ENCODE measurements around the gene IL33.

Gene IL33

DNA sequence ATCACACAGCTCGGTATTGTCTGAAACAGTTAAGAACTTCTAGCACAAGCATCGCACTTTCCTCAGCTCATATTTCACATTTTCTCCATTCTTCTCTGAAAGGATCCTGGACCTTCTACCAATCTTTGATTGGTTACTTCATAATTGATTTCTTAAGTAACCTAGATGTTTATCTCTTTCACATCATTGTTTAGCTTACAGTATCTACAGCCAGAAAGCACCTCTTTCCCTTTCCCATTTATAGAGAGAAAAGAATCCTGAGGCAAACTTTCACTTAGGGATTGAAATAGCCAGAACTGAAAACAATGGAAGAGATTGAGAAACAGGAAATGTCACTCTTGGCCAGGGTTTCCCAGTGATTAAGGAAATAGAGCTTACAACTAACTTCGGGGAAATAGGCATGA, 2.5 kb downstream of the IL33 start:
- no peak for DNase-seq

DNA sequence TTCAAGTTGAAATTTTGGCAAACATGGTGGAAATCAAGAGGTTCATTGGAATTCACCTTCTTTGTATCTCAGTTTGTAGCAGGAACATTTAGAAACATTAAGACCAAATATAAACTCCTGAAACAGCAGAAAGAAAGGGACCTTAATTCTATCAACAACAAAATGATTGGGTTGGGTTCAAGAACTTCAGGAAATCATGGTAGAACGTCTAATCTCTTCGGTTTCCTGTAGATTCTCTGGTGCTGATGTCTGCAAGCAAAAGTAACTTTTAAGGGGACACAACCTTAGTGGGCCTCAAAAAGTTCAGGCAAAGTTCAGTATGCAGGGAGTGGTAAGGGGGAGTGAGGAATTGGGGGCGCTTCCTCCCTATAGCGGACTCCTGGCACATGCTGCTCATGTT, 3.4 kb downstream of the IL33 start:
- no peak for DNase-seq

DNA sequence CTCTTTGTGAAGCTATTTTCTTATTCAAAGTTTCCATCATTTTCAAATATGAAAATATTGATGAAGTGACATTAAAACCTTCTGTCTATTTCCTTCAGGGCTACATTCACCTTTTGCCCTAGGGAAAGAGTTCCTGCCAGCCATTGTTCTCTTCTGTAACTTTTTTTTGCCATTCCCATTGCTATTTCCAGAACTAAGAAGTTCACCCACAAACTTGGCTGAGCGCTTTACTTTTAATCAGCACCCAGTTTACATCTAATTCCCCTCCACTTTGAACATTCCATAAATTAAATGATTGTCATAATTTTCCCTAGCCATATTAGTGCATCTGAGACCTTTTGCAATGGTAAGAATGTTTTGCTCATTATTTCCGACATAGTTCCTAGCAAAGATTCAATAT, 4.4 kb downstream of the IL33 start:
- no peak for DNase-seq

DNA sequence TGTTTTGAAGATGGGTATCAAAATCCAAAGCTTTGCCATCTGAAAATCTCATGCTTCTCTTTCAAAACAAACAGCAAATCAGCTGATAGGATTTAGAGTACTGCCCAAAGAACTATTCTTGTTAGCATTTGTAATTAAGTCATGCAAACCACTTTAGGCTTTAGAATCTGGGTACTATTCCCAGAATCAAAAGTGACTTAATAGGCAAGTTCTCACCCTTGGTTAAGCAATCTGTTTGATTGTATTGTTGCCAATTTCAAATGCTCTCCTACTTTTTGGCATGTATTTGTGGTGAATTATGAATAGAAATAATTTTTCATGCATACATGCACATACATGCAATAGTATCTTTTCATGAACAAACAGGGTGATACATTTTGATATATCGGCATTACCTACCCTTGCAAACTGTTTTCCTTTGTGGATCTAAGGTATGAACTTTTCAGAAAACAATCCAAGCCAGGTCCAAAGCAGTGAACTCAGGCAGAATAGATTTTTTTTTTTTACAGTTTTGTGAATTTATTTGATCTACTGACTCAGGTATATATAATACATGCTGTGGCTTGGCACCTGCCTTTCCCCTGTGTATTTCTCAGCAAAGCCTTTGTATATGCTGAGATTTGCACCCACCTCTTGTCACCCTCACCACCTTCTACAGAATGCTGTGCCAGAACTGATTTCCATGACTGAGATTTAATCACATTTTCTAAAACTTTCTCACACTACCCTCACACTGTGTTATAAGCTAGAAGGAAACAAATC, 9.0 kb downstream of the IL33 start:
- DNase-seq, result peak; percentile 27

DNA sequence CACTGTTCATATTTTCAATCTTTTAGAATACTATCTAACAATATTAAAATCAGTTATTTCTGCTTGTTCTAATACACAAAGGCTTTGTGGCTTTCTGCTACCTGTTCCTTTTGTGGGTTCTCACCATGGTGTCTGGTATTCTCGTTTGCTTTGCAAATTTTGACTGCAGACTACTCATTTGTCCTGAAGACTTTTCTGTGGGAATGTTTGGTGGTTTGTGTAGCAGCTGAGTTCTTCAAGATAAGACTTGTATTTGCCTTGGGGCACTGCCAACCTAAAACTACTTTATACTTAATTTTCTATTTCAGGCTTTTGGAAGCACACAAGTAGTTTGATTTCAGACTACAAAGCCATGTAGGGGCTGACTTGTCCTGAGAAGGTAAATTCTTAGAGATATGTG, 11.1 kb downstream of the IL33 start:
- DNase-seq, result no peak

DNA sequence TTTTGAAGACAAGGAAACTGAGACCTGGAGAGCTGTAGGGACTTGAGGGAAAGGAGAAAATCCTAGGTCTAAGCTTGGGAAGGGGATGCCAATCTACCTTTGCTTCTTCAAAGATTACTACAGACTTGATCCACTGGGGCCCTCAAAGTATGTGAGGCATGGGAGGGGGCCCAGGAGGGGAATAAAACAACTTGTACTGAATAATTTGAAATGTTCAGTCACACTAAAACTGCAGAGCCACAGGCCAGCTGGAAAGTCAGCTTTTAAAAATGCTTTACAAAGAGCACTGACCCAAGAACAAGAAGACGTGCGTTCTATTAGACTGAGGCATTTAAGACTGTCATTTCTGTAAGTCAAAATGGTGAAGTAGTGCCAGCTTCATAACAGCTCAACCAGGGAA, 13.6 kb downstream of the IL33 start:
- no peak for DNase-seq

DNA sequence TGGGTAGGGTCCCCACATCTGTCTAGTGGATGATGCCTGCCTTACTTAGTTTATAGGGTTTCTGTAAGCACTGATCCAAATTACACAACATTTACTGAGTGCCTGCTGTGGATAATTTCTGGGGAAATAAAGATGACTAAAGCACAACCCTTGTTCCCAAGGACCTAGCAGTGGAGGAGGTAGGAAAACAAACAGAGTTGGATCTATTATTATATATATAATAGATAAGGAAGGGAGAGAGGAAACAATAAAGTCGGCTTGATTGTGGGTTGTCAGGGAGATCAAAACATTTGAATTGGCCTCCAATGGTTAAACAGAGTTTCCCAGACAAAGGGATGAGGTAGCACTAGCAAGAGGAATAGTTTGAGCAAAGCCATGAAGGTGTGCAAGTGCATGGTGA, 14.0 kb downstream of the IL33 start:
- DNase-seq, result no peak

DNA sequence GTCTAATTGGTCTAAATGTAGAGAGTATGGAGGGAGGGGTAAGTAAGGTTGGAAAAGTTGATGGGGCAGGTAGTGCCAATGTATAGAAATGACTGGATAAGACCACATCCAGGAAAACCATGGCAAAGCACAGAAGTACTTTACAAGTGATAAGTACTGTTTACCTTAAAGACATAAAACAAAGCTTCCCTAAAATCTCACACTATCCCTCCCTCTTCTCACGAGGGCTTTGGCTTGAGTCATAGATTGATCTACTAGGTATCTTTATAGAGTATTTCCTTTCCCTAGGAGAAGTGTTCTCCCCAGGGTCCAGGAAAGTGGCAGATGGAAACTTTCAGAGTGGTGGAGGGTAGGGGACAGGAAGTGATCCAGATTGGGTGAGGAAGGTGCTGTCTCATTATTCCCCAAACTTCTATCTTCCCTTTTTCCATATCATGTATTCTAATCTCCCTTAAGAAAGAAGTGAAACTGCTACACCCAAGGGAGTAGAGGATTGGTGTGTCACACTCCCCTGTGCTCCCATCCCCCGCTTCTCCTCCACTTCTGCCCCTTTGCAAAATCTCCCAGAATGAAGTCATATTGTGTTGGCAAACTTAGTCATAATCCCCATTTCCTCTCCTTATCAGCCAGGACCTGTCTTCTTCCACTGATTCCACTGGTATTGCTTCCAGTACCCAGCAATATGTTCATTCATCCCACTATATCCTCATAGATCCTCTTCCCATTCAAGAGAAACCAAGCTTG, 14.6 kb downstream of the IL33 start:
- no peak for DNase-seq

DNA sequence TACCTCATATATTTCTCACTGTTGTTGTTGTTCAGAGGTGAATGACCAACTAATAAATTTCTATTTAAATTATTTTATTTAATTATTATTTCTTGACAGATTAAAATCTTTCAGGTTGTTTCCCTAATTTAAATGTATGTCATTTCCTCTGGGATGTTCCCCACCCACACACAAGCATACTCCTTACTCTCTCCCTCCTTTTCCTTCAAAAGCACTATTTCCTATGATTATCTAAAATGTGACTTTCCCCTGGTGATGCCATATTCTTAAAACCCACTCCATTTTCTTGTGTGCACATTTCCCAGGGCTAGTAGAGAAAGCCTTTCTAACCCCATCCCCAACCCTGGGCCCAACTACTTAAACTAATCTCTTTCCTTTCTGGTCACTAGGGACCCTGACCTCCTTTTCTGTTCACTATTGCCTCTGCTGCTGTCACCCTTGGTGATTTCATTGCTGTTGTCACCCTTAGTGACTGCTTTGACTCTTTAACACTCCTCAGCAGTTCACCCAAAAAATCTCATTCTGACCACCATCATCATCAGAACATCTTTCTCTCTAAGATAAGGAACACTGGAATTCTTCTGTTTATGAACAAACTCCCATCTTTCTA, 16.8 kb downstream of the IL33 start:
- DNase-seq, result no peak

DNA sequence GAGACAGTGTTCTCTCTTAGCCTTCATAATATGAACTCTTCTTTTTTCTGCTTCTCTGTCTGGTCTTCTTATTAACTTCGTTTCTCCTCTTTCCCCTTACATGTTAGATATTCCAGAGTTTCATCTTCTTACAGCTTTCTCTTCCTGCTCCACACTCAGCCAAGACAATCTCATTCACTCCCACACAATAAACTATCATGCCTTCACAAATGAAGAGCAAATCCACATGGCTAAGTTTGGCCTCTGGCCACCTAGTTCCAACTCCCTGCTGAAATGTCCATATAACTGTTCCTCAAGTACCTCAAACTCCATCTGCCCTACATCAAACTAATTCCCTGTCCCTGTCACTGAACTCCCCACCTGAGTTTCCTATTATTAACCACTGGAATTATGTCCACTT, 18.4 kb downstream of the IL33 start:
- DNase-seq, result no peak

DNA sequence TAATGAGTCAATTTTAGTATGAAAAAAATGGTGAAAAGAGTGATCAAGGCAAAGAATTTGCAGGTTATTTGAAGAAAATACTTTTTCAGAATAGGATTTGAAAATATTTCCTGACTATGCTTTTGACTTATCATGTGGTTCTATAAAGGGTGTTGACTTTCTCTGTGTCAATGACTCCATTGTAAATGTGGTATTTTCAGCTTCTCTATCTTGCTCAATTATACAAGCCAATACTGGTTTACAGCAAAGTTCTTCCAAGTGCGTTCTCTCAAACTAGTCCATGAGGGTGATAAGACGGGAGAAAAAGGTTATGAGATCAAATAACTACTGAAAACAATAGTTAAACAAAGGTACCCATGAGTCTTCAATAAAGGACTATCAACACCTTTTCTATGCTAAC, 21.7 kb downstream of the IL33 start:
- no peak for DNase-seq

DNA sequence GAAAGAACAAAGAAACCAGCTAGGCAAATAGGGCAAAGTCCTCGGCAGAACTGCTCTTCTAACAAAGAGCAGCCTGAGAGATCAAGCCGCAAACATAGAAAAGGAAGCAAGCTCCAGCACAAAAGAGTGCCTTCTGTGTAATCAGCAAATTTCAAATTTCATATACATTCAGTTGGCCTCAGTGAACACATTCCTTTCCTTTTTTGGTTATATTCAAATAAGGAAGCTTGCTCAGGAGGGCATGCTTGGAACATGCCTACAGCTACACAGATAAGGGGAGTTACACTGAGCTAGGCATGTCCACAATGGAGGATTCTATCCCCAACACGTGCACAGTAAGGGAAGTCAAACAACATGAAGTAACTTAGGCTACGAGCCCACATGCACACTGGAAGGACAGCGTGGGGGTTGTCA, 23.4 kb downstream of the IL33 start:
- no peak for DNase-seq

DNA sequence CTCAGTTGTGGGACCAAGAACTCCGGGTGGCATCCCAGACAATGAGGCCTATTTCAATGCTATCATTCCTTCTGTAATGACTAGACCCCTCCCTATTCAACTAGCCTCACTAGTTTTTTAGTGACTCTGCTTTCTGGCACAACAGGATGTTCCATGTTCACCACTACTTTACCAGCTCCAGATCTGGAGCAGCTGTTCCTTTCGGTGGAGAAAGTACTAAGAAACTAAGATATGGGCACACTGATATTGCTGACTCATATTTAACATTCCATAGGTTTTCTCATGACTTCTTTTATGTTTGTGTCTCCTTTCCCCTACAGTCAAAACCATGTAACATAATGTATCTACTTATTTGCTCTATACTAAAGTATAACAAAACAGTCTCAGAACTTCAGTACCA, 24.1 kb downstream of the IL33 start:
- DNase-seq, result no peak

DNA sequence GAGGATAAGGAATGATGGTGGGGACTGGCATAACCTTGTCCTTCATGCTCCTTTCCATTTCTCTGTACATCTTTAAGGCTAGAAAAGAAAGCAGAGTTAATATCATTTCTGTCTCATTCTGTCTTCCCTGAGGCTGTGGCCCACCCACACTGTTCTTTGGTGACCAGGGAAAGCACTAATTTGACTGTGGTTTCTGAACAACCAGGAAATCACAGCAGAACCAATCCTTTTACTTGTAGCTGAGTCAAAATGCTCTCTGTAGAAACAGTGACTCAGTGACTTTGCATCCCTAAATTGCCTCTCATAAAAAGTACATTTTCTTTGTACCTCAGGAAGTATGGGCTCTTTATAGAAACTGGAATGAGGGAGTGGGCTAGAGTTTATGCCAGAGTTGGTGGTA, 28.1 kb downstream of the IL33 start:
- DNase-seq, result no peak

DNA sequence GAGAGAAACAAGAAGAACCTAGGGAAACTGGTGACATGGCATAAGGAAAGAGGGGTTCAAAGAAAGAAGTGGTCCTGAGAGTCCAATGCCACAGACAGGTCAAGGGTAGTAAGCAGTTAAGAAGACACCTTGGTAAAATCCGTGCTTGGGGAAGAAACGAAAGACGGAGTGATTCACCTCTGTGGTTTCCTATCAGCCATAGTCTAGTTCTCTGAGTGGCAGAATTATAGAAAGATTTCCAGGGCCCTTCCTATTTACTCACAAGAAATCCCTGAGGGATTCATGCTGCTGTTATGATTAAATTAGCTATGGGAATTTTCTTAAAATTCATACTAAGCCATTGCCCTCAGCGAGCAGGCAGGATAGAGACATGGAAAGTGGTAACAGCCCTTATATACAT, 31.7 kb downstream of the IL33 start:
- DNase-seq, result no peak

DNA sequence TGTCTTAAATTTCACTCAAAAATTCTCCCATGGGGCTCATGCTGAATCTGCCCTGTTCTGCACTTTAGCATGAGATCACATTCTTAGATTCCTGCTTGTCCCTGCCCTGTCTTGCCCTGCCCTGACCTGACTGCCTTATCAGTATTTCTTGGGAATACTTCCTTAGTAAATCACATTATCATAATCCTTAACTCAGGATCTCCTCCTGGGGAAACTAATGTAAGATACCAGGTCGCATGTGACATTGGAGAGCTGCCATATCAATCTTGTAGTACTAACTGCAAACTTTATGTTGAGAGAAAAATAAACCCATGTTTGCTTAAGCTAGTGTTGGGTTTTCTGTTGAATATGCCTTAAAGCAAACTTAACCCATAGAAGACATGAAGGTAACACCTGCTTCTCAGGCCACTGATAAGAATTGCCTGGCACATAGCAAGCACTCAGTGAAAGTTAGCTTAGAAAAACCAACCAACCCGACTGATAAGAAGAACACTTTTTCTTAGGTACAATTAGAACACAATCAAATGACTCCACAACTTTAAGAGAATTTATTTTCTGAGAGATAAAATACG, 53.3 kb downstream of the IL33 start:
- DNase-seq, result no peak

DNA sequence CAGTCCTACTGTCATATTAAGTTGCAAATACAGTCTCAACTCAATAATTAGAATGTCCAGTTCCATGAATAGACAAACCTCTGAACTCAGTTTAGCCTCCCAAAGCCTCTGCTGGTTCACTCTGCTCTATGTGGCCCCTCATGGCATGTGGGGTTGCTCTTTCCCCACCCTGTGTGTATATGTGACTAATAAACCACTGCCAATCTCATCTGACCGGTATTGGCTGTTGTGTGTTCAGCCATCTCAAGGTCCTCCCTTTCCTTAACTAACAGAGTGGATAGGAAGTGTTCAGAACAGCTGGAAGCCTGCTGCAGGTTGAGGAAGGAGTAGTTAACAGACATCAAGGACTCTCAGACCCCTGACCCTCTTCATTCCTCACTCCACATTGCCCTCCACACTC, 55.3 kb downstream of the IL33 start:
- no peak for DNase-seq

DNA sequence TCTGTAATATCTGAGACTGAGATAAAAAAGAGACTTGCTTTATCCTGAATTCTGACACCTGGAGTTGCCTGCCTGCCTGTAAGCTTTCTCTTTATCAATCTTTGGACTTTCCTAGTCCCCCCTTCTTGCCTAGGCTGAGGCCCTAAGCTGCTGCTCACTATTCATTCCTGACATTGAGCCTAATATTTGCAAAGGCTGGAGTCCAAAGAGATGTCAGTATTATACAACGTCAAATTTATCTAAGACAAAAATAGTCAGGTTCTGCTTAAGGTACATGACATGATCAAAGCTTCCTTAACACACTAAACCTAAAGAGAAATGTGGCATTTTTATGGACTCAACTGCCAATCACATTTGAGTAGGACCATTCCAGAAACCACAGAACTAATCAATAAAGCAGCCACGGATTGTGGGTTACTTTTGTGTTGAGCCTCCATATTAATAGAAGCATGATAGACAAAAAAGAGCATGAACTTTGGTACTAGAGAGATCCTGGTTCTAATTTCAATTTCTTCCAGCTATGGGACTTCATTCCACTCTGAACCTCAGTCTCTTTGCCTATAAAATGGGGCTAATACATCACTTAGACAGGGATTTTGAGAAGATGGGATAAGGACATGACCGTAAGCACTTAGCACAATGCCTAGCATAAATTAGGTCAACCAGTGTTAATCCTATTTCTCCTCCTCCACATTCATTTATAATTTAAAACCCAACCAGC, 56.1 kb downstream of the IL33 start:
- no peak for DNase-seq

DNA sequence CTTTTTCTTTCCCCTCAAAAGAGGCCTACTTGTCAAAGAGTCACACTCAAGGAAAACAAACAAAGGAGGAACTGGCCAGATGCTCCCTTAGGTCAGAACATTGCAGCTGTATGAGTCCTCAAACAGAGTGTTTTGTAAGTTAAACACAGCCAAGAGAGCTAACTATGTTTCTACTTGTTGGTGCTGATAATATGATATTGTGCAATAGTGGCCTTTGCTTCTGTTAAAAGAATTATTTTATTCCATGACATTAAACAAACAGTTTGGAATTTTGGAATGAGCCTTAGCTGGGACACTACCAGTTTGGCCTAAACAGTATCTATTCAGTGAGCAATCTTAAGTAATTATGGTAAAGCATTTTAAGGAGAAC, 56.6 kb downstream of the IL33 start:
- no peak for DNase-seq

DNA sequence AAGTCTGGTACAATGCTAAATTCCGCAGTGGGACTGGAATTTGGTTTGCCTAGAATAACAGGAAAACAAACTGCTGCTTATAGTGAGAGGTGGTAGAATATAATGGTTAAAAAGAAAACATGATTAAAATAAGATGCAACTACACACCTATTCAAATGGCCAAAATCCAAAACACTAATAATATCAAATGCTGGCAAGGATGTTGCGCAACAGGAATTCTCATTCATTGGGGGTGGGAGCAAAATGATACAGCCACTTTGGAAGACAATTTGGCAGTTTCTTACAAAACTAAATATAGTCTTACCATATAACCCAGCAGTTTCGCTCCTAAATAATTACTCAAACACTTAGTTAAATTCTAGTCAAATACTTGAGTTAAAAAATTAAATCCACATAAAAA, 61.8 kb downstream of the IL33 start:
- DNase-seq, result no peak

DNA sequence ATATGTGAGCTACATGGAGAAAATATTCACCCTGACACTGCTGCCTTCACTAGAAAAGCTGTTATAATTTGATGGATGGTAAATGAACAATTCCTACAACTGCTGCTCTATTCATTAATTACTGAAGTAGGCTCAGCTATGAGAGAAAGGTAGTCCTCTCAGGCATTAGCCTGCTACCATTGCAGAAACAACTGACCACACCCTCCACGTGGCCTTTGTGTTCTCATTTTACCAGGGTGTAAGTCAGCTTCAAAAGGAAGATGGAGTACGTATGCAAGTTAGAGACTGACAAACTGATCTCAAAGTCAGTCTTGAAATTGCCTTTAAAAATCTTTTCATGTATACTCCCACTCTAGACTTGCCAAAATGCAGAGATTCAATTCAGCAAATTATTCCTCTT, 86.3 kb downstream of the IL33 start:
- no peak for DNase-seq

DNA sequence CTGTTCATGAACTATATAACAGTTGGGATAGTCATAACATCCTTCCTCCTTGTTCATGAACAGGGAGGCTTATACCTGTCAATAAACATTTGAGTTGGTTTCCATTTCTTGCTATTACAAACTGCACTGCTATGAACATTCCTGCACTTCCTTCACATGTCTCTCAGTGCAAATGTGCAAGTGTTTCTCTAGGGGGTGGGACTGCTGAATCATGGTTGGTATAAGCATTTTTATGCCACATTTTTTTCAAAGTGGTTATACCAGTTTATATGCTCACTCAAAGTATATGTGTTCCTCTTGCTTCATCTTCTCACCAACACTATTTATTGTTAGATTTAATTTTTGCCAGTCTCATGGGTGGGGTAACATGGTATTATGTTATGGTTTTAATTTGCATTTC, 86.8 kb downstream of the IL33 start:
- DNase-seq, result no peak

DNA sequence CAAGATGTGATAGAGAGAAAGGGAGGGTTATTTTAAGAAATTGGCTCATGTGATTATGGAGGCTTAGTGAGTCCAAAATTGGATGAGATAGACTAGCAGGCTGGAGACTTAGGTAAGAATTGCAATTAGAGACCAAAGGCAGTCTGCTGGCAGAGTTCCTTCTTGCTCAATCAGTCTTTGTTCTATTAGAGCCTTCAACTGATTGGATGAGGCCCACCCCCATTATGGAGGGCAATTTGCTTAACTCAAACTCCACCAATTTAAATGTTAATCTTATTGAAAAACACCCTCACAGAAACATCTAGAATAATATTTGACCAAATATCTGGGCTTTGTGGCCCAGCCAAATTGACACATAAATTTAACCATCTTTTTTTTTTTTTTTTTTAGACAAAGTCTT, 88.6 kb downstream of the IL33 start:
- DNase-seq, result no peak
